HG03095 (cell line): ENCODE results near the gene HLA-DPB1.

ENCODE experiments used
- ATAC-seq: cut with Tn5 transposase; IDR thresholded peaks from one replicate; pipeline ENCODE4 v1.9.1; 2021; ENCODE audit warnings: moderate library complexity; ENCODE audit not compliant: unreplicated experiment

HLA-DPB1 gene

DNA sequence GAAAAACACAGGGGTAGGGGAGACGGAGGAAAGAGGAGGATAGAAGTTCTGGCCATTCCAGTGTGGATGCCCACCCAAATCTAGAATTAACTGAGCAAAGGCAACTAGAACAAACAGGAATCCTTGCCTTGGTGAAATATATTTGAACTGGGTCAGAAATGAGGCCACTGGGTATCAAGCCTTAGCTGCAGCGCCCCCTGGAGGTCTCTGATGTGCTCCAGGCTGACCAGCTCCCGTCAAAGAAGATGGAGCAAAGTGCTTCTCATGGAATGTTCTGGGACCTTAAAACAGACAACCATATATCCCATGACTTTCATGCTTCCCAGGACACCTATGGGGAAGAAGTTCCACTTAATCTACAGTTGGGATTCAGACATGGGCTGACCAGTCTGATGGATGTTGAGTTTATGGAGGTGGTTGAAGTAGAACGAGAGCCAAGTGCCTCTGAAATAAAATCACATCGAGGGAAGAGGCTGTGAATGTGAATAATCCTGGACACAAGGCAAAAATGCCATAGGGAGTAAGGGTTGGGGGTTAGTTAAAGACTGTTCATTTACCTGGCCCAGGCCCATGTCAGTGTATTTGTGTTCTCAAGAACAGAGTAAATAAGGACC is 50.4 kb downstream of the HLA-DPB1 start:
- no peak for ATAC-seq

DNA sequence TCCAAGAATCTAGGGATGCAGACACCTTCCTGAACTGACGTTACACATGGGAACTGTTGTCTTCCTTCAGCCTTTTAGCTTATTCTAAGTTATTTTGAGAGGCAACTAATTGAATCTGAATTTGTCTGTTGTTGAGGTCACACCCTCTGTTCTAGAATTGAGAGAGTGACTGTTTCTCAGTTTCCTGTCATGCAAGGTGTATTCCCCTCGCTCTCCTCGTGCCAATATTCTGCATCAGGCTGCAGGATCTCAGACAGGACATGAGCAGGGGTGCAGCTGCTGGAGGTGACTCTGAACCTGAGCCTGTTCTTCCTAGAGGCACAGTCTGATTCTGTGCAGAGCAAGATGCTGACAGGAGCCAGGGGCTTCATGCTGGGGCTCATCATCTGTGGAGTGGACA is 52.5 kb downstream of the HLA-DPB1 start:
- ATAC-seq: no peak

DNA sequence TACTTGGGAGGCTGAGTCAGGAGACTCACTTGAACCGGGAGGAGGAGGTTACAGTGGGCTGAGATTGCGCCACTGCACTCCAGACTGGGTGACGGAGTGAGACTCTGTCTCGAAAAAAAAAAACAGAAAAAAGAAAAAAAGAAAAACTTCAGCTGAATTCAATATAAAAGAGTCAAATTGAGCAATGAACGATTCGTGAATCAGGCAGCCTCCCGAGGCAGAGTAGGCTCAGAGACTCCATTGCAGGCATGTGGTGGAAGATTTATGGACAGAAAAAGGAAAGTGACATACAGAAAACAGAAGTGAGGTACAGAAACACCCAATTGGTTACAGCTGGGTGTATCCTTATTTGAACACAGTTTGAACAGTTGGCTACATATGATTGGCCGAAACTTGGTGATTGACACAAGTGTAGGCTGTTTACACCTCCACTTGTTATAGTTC is 56.3 kb downstream of the HLA-DPB1 start:
- ATAC-seq: no peak

DNA sequence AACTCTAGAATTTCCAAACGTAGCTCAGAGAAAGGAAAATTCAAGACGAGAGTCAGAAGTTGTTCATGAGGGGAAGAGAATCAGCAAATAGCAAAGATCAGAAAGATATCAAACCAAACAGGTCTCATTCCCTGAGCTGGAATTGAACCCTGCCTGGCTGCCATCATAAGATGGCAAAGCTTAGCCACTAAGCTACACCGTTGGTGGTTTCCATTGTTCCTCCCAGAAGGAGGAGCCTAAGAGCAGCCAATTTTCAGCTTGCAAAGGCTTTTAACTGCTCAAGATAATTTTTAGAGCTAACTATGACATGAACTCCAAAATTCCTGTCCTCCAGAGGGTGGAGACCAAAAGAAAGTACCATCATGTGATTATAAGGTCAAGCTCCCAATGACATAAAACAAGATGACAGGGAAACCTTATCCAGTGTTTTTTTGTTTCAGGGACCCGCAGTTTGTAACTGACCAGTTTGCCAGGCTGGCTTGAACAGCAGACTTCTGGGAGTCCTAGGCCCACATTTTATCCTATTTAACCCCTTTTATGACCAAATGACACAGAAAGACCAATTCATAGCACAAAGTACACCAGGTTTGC is 60.6 kb downstream of the HLA-DPB1 start:
- ATAC-seq: no peak
